Mesodermal cell (in vitro differentiated cells): Measurements from ENCODE around the gene NFXL1.
A peak's percentile ranks its signal among the peaks of the same experiment; 100 is the strongest.
"Not testable (repeated sequence)": the region's sequence is repeated elsewhere in the genome, so short reads cannot be mapped to it uniquely, and the experiment has no call there.

ENCODE experiments used
- H3K27ac ChIP-seq: 2 replicates; pipeline ENCODE4 v1.7.0; 2013; ENCODE audit warnings: mild to moderate bottlenecking, low read depth, low read length, moderate library complexity; ENCODE audit not compliant: severe bottlenecking
- H3K36me3 ChIP-seq: 2 replicates; pipeline ENCODE4 v1.7.1; 2013; ENCODE audit warnings: mild to moderate bottlenecking, low read length, moderate library complexity; ENCODE audit not compliant: control insufficient read depth, insufficient read depth
- H3K4me1 ChIP-seq: one replicate; pipeline ENCODE4 v1.7.1; 2013; ENCODE audit warnings: mild to moderate bottlenecking, low read length; ENCODE audit not compliant: insufficient read depth, control insufficient read depth, poor library complexity, severe bottlenecking
- H3K4me3 ChIP-seq: 2 replicates; pipeline ENCODE4 v1.7.0; 2013; ENCODE audit warnings: low read length, control low read depth, mild to moderate bottlenecking; ENCODE audit not compliant: insufficient read depth, poor library complexity, severe bottlenecking; ENCODE audit errors: extremely low read depth
- H3K9me3 ChIP-seq: 2 replicates; pipeline ENCODE4 v1.7.1; 2013; ENCODE audit warnings: mild to moderate bottlenecking, low read length, moderate library complexity; ENCODE audit not compliant: control insufficient read depth
- WGBS, 2 experiments: methylation state at CpG; one replicate each; pipeline ENCODE4 v1.1.5; 2013; ENCODE audit warnings: missing lambda C conversion rate in 2 of 2; ENCODE audit not compliant: insufficient coverage in 2 of 2; 5-methylcytosine and 5-hydroxymethylcytosine counted together

NFXL1 gene

GRCh38 chr4:47926667-47927258, 12.4 kb upstream of the NFXL1 start:
- H3K36me3 ChIP-seq = no peaks in the 10 kb centered on the region
- 16 to 31% methylated on average over 13 to 14 of the region's 15 CpGs for WGBS, 2 experiments
- peaks cover 5% of the 10 kb centered on the region for H3K4me1 ChIP-seq
- H3K27ac ChIP-seq = peak overlapping the region; percentile 74
- H3K9me3 ChIP-seq = no peaks in the 10 kb centered on the region
- H3K4me3 ChIP-seq = no peak overlapping the region

GRCh38 chr4:47923261-47923608, 8.9 kb upstream of the NFXL1 start:
- H3K4me3 ChIP-seq, H3K27ac ChIP-seq, H3K4me1 ChIP-seq, H3K9me3 ChIP-seq, H3K36me3 ChIP-seq: not testable (repeated sequence)
- 80 to 90% methylated on average over 2 of the region's 8 CpGs for WGBS, 2 experiments

- H3K27ac ChIP-seq, H3K36me3 ChIP-seq, H3K4me1 ChIP-seq, H3K4me3 ChIP-seq, H3K9me3 ChIP-seq: not testable (repeated sequence)
- WGBS, 2 experiments = 68 to 82% methylated on average over 12 to 14 of the region's 17 CpGs
These were observed 8.3 kb upstream of the NFXL1 start for GRCh38 chr4:47922436-47923260.

GRCh38 chr4:47917163-47917562, 2.8 kb upstream of the NFXL1 start:
- WGBS, 2 experiments = no CpG with 5 or more reads among the region's 1 CpG

GRCh38 chr4:47915378-47915777, 995 bp upstream of the NFXL1 start:
- H3K4me1 ChIP-seq = no peaks in the 10 kb centered on the region
- no peaks in the 10 kb centered on the region for H3K9me3 ChIP-seq
- no peak overlapping the region for H3K27ac ChIP-seq
- peak overlapping the region; percentile 95 for H3K4me3 ChIP-seq
- WGBS, 2 experiments = 81 to 100% methylated on average over 1 to 2 of the region's 3 CpGs
- H3K36me3 ChIP-seq = peaks cover 8% of the 10 kb centered on the region

More at GRCh38 chr4:47917163-47917562, 2.8 kb upstream of the NFXL1 start:
- H3K9me3 ChIP-seq, H3K4me3 ChIP-seq, H3K27ac ChIP-seq, H3K4me1 ChIP-seq, H3K36me3 ChIP-seq: not testable (repeated sequence)

- Histone ChIP-seq H3K9me3 (no peaks in the 10 kb centered on the region), H3K36me3 (peaks cover 13% of the 10 kb centered on the region), H3K27ac (no peak overlapping the region), H3K4me3 (peak overlapping the region; percentile 95), H3K4me1 (no peaks in the 10 kb centered on the region)
- WGBS, 2 experiments = 0% methylated on average over 4 of the region's 6 CpGs; no CpG with 5 or more reads in 1 of the 2 experiments
These were observed 499 bp upstream of the NFXL1 start for GRCh38 chr4:47914926-47915237.

- 0 to 3% methylated on average over 14 to 15 of the region's 29 CpGs for WGBS, 2 experiments
- no peaks in the 10 kb centered on the region for H3K4me1 ChIP-seq
- peaks cover 23% of the 10 kb centered on the region for H3K36me3 ChIP-seq
- H3K4me3 ChIP-seq = peak overlapping the region; percentile 95
- H3K27ac ChIP-seq = peak overlapping the region; percentile 74
- H3K9me3 ChIP-seq = no peaks in the 10 kb centered on the region
These were observed 543 bp downstream of the NFXL1 start for GRCh38 chr4:47913861-47914219.

GRCh38 chr4:47913330-47913729, 1.1 kb downstream of the NFXL1 start:
- Histone ChIP-seq H3K4me1 (no peaks in the 10 kb centered on the region), H3K9me3 (no peaks in the 10 kb centered on the region), H3K27ac (peak overlapping the region; percentile 45), H3K36me3 (peaks cover 24% of the 10 kb centered on the region), H3K4me3 (peak overlapping the region; percentile 95)
- 0 to 7% methylated on average over 1 to 3 of the region's 4 CpGs for WGBS, 2 experiments

- Histone ChIP-seq H3K27ac (no peak overlapping the region), H3K9me3 (no peaks in the 10 kb centered on the region), H3K4me1 (no peaks in the 10 kb centered on the region), H3K36me3 (peaks cover 46% of the 10 kb centered on the region), H3K4me3 (no peak overlapping the region)
- 0% methylated on average over 1 of the region's 1 CpG for WGBS, 2 experiments
These were observed 7.2 kb downstream of the NFXL1 start for GRCh38 chr4:47907089-47907646.

- Histone ChIP-seq H3K4me1 (no peaks in the 10 kb centered on the region), H3K4me3 (no peak overlapping the region), H3K27ac (no peak overlapping the region), H3K36me3 (peaks cover 65% of the 10 kb centered on the region), H3K9me3 (no peaks in the 10 kb centered on the region)
- WGBS, 2 experiments = 80% methylated on average over 1 of the region's 1 CpG; no CpG with 5 or more reads in 1 of the 2 experiments
These were observed 14.7 kb downstream of the NFXL1 start for GRCh38 chr4:47899639-47900038.

GRCh38 chr4:47891928-47892327, 22.5 kb downstream of the NFXL1 start:
- H3K27ac ChIP-seq = no peak overlapping the region

More at GRCh38 chr4:47891928-47892327, 22.5 kb downstream of the NFXL1 start:
- WGBS, 2 experiments = no CpG with 5 or more reads among the region's 1 CpG
- Histone ChIP-seq H3K4me3 (no peak overlapping the region), H3K36me3 (peaks cover 49% of the 10 kb centered on the region), H3K4me1 (no peaks in the 10 kb centered on the region), H3K9me3 (no peaks in the 10 kb centered on the region)
